HepG2 (cell line): ENCODE measurements around the gene PHKB. TPM values are rescaled to one million over a fixed set of nuclear protein-coding genes. Genes with fewer than 3 reads are reported as not detected.
A peak's percentile ranks its signal among the peaks of the same experiment; 100 is the strongest.

Experiments
- ATAC-seq: fragments of 200-7000 bp; cut with Tn5 transposase; 3 replicates; pipeline ENCODE4 v1.9.1; 2020; ENCODE audit warnings: mild to moderate bottlenecking, moderate library complexity
- BruUV-seq: library from RNA; stranded (reverse); fragments of 400-500 nt; replicated peaks from 2 replicates; lab custom pipeline; 2021; lab: Mats Ljungman, UMichigan
- CTCF ChIA-PET: fragments of 300-600 bp; formaldehyde crosslinking; extraction: SDS; loops from one replicate; lab custom pipeline; 2021; ENCODE audit warnings: low total read pairs, inconsistent platforms, low intra/inter-chr PET ratio; lab: Yijun Ruan, JAX
- POLR2A ChIA-PET: fragments of 350-600 bp; sonication (Branson Sonifier 250); formaldehyde crosslinking; loops from one replicate; lab custom pipeline; 2020; ENCODE audit warnings: antibody characterized with exemption, inconsistent platforms; lab: Yijun Ruan, JAX
- DNase-seq: peaks from one replicate; pipeline ENCODE4 v3.0.0-alpha.2; 2015; ENCODE audit warnings: low spot score
- FAIRE-seq: peaks from 3 replicates; lab custom pipeline; 2011; peaks lifted over from hg19 to GRCh38; lab: Jason Lieb, UNC
- H2AFZ ChIP-seq: one replicate; pipeline ENCODE4 v1.6.1; 2011; ENCODE audit warnings: low read length, inconsistent platforms
- H3K27ac ChIP-seq: fragments of 300-600 bp; 3 replicates; pipeline ENCODE4 v1.8.0; 2011; ENCODE audit warnings: mixed run types, mild to moderate bottlenecking, mixed read lengths, low read length, inconsistent platforms; ENCODE audit not compliant: insufficient read depth; ENCODE audit errors: extremely low read length
- H3K27me3 ChIP-seq, 2 experiments: fragments of 200-600 bp in 1 of 2; 2 replicates in 1 of 2; 3 replicates in 1 of 2; pipeline versions ENCODE4 v1.6.0 to v1.8.0; 2011; ENCODE audit warnings: low read length in 2 of 2, mild to moderate bottlenecking in 2 of 2, moderate library complexity in 2 of 2, inconsistent platforms in 1 of 2; ENCODE audit not compliant: insufficient read depth in 2 of 2, control insufficient read depth in 1 of 2
- H3K36me3 ChIP-seq, 2 experiments: fragments of 200-600 bp in 1 of 2; replicated peaks in 1 of 2; 2 replicates in 1 of 2; 3 replicates in 1 of 2; pipeline versions ENCODE4 v1.5.1 to v1.8.0; 2011; ENCODE audit warnings: low read length in 2 of 2, inconsistent platforms in 1 of 2; ENCODE audit not compliant: insufficient read depth in 2 of 2, control insufficient read depth in 1 of 2
- H3K4me1 ChIP-seq: 2 replicates; pipeline ENCODE4 v1.5.1; 2012; ENCODE audit warnings: low read length, inconsistent platforms; ENCODE audit not compliant: insufficient read depth
- H3K4me2 ChIP-seq: 2 replicates; pipeline ENCODE4 v1.6.0; 2011; ENCODE audit warnings: low read depth, low read length, inconsistent platforms
- H3K4me3 ChIP-seq, 3 experiments: fragments of 200-600 bp in 1 of 3; sonication (generic), shearing (Covaris generic) in 1 of 3; replicated peaks in 1 of 3; 2 replicates each; pipeline ENCODE4 v1.5.1; 2011 to 2016; ENCODE audit warnings: low read length in 3 of 3, inconsistent platforms in 2 of 3, low read depth in 2 of 3, mild to moderate bottlenecking in 2 of 3, control low read depth in 1 of 3, mixed read lengths in 1 of 3; ENCODE audit not compliant: insufficient read depth in 1 of 3
- H3K79me2 ChIP-seq: one replicate; pipeline ENCODE4 v1.6.1; 2011; ENCODE audit warnings: low read length, inconsistent platforms; ENCODE audit not compliant: insufficient read depth
- H3K9ac ChIP-seq: 2 replicates; pipeline ENCODE4 v1.6.0; 2011; ENCODE audit warnings: mild to moderate bottlenecking, low read depth, low read length, inconsistent platforms; ENCODE audit not compliant: insufficient read depth
- H3K9me3 ChIP-seq: 2 replicates; pipeline ENCODE4 v1.5.1; 2012; ENCODE audit warnings: mild to moderate bottlenecking, low read length
- H4K20me1 ChIP-seq: 2 replicates; pipeline ENCODE4 v1.6.0; 2011; ENCODE audit warnings: inconsistent platforms, mild to moderate bottlenecking, low read length, moderate library complexity; ENCODE audit not compliant: insufficient read depth
- GTF2F1 ChIP-seq: fragments of 150-350 bp; IDR thresholded peaks from 2 replicates; pipeline ENCODE4 v1.6.1; 2014; ENCODE audit warnings: low read length
- HOXD1 ChIP-seq: sonication (generic); formaldehyde crosslinking; IDR thresholded peaks from 2 replicates; pipeline ENCODE4 v1.5.0; 2020; ENCODE audit warnings: missing genetic modification reagents
- JUN ChIP-seq: sonication (generic); formaldehyde crosslinking; IDR thresholded peaks from 2 replicates; pipeline ENCODE4 v1.4.0; 2020; ENCODE audit warnings: mild to moderate bottlenecking, missing genetic modification reagents
- MAFF ChIP-seq: IDR thresholded peaks from 2 replicates; pipeline ENCODE4 v1.6.1; 2011; ENCODE audit warnings: low read depth, low read length, improper control_type of control experiment
- MAFK ChIP-seq, 2 experiments: IDR thresholded peaks in 1 of 2; conservative IDR thresholded peaks in 1 of 2; 2 replicates each; pipeline ENCODE4 v1.6.1; 2011; ENCODE audit warnings: improper control_type of control experiment in 2 of 2, low read length in 2 of 2
- PPARG ChIP-seq: conservative IDR thresholded peaks from 2 replicates; pipeline ENCODE4 v1.6.1; 2016; ENCODE audit warnings: missing biosample characterization, missing genetic modification reagents
- PRPF4 ChIP-seq: fragments of 200-400 bp; formaldehyde crosslinking; IDR thresholded peaks from 2 replicates; pipeline ENCODE4 v1.6.1; 2016; ENCODE audit warnings: low read length, low read depth; ENCODE audit not compliant: poor library complexity, severe bottlenecking
- RXRA ChIP-seq: sonication (generic); formaldehyde crosslinking; IDR thresholded peaks from 2 replicates; pipeline ENCODE4 v1.5.1; 2020; ENCODE audit warnings: missing genetic modification reagents
- SMAD1 ChIP-seq: sonication (generic); formaldehyde crosslinking; IDR thresholded peaks from 2 replicates; pipeline ENCODE4 v1.4.0; 2020; ENCODE audit warnings: missing genetic modification reagents, low read depth, mild to moderate bottlenecking, borderline replicate concordance
- SMAD9 ChIP-seq: sonication (generic); formaldehyde crosslinking; IDR thresholded peaks from 2 replicates; pipeline ENCODE4 v1.5.1; 2020; ENCODE audit warnings: mild to moderate bottlenecking, missing genetic modification reagents
- SRY ChIP-seq: sonication (generic); formaldehyde crosslinking; IDR thresholded peaks from 2 replicates; pipeline ENCODE4 v1.8.0; 2022; ENCODE audit warnings: mild to moderate bottlenecking, missing genetic modification reagents
- ZFP41 ChIP-seq: sonication (generic); formaldehyde crosslinking; IDR thresholded peaks from 2 replicates; pipeline ENCODE4 v1.4.0; 2020; ENCODE audit warnings: mild to moderate bottlenecking, missing genetic modification reagents, borderline replicate concordance
- ZNF383 ChIP-seq: sonication (generic); formaldehyde crosslinking; IDR thresholded peaks from 2 replicates; pipeline ENCODE4 v1.4.0; 2020; ENCODE audit warnings: missing genetic modification reagents, mild to moderate bottlenecking, borderline replicate concordance
- ZNF841 ChIP-seq: sonication (generic); formaldehyde crosslinking; IDR thresholded peaks from 2 replicates; pipeline ENCODE4 v1.8.1; 2023; ENCODE audit warnings: missing genetic modification reagents, borderline replicate concordance
- WGBS: methylation state at CpG from one replicate; pipeline ENCODE4 v1.1.6; 2017; ENCODE audit warnings: low lambda C conversion rate; 5-methylcytosine and 5-hydroxymethylcytosine counted together
- in situ Hi-C: cut with HindIII; loops from 2 replicates; pipeline ENCODE4 v1.10.0; 2017; ENCODE audit warnings: low pct_unique_long_range_greater_than_20kb; ENCODE audit not compliant: extremely low pct_ligation_motif_present
- intact Hi-C: fragments of 100-400 bp; cut with micrococcal nuclease; formaldehyde crosslinking; loops from one replicate; pipeline ENCODE4 v1.10.0; 2022; ENCODE audit not compliant: unreplicated experiment
- polyA plus RNA-seq, 8 experiments: library from polyadenylated mRNA; depleted of rRNA in 3 of 8; stranded (reverse) in 7 of 8; unstranded in 1 of 8; fragments of >200 nt; fragmentation: Illumina TruSeq in 4 of 8; extraction: Trizol in 4 of 8; gene quantifications; 2 replicates each; pipeline versions ENCODE4 v1.2.1 to v1.2.3, GENCODE V29; 2011 to 2016; ENCODE audit warnings: low read depth in 4 of 8, missing spikeins in 1 of 8, mixed read lengths in 1 of 8; ENCODE audit not compliant: insufficient read depth in 1 of 8
- total RNA-seq, 5 experiments: library from RNA; depleted of rRNA; stranded (reverse); fragments of >200 nt; fragmentation: Illumina TruSeq; extraction: Trizol; gene quantifications; 2 replicates each; pipeline ENCODE4 v1.2.3, GENCODE V29; 2016; ENCODE audit warnings: low read depth in 1 of 5
- TF ChIP-seq, protein P1 (sequence below): sonication (generic); formaldehyde crosslinking; IDR thresholded peaks from 2 replicates; pipeline ENCODE4 v1.4.0; 2020; ENCODE audit warnings: low read depth, missing genetic modification reagents
- TF ChIP-seq, protein P2 (sequence below): sonication (generic); formaldehyde crosslinking; IDR thresholded peaks from 2 replicates; pipeline ENCODE4 v1.4.0; 2020; ENCODE audit warnings: missing genetic modification reagents

The PHKB gene
- total and polyA plus RNA-seq, 2 of the 13 experiments (the other 11 are each of a cell fraction or from before 2014, with no cell fraction given) = 66.0 to 80.8 TPM

DNA sequence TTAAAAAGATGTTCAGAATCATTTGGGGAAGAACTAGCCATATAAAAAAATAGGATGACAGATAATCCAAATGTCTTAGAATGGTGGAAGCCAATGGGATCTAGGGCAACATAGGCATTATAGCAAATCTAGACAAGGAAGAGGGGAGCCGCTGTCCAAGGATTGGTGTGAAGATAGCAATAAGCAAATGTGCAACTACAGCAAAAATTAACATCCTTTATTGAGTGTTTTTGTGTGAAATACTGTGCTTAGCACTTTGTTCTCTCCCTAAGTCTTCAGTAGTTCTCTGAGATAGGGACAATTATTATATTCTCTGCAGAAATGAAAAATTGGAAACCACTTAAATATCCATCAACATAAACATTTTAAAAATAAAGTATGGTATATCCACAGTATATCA lies 177.0 kb downstream of the PHKB start:
- FAIRE-seq (no peak), DNase-seq (no peak), ATAC-seq (no peak)
- Histone ChIP-seq H3K9me3 (0 out of 2 replicates have a peak, but pooled peaks cover 6% of the 10 kb centered on the region), H3K4me3 (no peak overlapping the region), H3K27ac (no peak overlapping the region), H3K27me3 (no peaks in the 10 kb centered on the region), H3K9ac (no peak overlapping the region), H3K79me2 (no peaks in the 10 kb centered on the region), H3K36me3 (peaks cover 5 to 26% of the 10 kb centered on the region in 2 experiments; a peak in 4 of 5 replicates), H3K4me1 (peaks cover 20% of the 10 kb centered on the region), H3K4me2 (no peak overlapping the region), H4K20me1 (no peaks in the 10 kb centered on the region), H2AFZ (no peak overlapping the region)
- intact Hi-C loops = no loop called here
- CTCF ChIA-PET = no interaction called here
- TF ChIP-seq JUN (CRISPR knock-in tag) (no peak), RXRA (CRISPR knock-in tag) (no peak), MAFF (peak; percentile 88), MAFK (conservative IDR thresholded peaks at IDR 0.05 in 1 of 2, IDR thresholded peaks at IDR 0.05 in 1 of 2; ENCODE audit: low read length in 2 of 2) (peak; percentile 86 to 93), SMAD9 (CRISPR knock-in tag) (no peak)
- 100% methylated on average over 1 of the region's 1 CpG for WGBS
- POLR2A ChIA-PET = no interaction called here
- no TSS peak for BruUV-seq
- in situ Hi-C loops = no loop called here

DNA sequence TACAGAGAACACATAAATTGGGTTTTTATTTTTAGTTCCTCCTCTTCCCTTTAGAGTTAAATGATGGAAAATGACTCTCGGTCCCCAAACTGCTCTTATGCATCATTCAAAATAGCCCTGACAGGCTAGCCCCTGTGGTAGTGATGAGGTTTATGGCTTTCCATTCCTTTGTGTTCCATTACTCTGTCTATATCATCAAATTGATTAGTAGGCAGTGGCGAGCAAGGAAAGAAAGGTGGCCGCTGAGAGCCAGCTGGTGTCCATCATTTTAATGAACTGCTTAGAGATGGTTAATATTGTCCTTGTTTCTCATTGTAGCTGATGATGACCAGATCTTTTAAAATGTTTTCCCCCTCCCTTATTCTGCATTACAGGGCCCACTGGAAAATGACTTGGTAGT lies 179.5 kb downstream of the PHKB start:
- no peak overlapping the region for H3K4me2 ChIP-seq
- no TSS peak for BruUV-seq

More for the DNA sequence above, 179.5 kb downstream of the PHKB start:
- intact Hi-C loops = no loop called here
- Histone ChIP-seq H2AFZ (no peak overlapping the region), H3K4me1 (no peaks in the 10 kb centered on the region), H3K79me2 (no peaks in the 10 kb centered on the region), H3K27ac (no peak overlapping the region), H3K36me3 (peaks cover 8 to 21% of the 10 kb centered on the region in 2 experiments; a peak in 4 of 5 replicates), H3K9ac (no peak overlapping the region), H3K27me3 (no peaks in the 10 kb centered on the region), H3K4me3 (no peak overlapping the region), H4K20me1 (no peaks in the 10 kb centered on the region), H3K9me3 (no peaks in the 10 kb centered on the region)
- over 99% methylated on average over 3 of the region's 3 CpGs for WGBS
- POLR2A ChIA-PET = no interaction called here
- DNase-seq (no peak), FAIRE-seq (no peak), ATAC-seq (no peak)
- in situ Hi-C loops = no loop called here
- CTCF ChIA-PET = no interaction called here
- TF ChIP-seq PPARG (CRISPR knock-in tag) = no peak
- no peak for TF ChIP-seq GTF2F1
- TF ChIP-seq HOXD1 (CRISPR knock-in tag) = no peak
- TF ChIP-seq ZNF383 (CRISPR knock-in tag) = no peak
- no peak for TF ChIP-seq PRPF4
- TF ChIP-seq, protein P1, sequence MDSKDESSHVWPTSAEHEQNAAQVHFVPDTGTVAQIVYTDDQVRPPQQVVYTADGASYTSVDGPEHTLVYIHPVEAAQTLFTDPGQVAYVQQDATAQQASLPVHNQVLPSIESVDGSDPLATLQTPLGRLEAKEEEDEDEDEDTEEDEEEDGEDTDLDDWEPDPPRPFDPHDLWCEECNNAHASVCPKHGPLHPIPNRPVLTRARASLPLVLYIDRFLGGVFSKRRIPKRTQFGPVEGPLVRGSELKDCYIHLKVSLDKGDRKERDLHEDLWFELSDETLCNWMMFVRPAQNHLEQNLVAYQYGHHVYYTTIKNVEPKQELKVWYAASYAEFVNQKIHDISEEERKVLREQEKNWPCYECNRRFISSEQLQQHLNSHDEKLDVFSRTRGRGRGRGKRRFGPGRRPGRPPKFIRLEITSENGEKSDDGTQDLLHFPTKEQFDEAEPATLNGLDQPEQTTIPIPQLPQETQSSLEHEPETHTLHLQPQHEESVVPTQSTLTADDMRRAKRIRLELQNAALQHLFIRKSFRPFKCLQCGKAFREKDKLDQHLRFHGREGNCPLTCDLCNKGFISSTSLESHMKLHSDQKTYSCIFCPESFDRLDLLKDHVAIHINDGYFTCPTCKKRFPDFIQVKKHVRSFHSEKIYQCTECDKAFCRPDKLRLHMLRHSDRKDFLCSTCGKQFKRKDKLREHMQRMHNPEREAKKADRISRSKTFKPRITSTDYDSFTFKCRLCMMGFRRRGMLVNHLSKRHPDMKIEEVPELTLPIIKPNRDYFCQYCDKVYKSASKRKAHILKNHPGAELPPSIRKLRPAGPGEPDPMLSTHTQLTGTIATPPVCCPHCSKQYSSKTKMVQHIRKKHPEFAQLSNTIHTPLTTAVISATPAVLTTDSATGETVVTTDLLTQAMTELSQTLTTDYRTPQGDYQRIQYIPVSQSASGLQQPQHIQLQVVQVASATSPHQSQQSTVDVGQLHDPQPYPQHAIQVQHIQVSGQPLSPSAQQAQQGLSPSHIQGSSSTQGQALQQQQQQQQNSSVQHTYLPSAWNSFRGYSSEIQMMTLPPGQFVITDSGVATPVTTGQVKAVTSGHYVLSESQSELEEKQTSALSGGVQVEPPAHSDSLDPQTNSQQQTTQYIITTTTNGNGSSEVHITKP (CRISPR knock-in tag) = no peak
- no peak for TF ChIP-seq ZFP41 (CRISPR knock-in tag)
- TF ChIP-seq, protein P2, sequence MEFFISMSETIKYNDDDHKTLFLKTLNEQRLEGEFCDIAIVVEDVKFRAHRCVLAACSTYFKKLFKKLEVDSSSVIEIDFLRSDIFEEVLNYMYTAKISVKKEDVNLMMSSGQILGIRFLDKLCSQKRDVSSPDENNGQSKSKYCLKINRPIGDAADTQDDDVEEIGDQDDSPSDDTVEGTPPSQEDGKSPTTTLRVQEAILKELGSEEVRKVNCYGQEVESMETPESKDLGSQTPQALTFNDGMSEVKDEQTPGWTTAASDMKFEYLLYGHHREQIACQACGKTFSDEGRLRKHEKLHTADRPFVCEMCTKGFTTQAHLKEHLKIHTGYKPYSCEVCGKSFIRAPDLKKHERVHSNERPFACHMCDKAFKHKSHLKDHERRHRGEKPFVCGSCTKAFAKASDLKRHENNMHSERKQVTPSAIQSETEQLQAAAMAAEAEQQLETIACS (CRISPR knock-in tag) = no peak
- no peak for TF ChIP-seq SMAD1 (CRISPR knock-in tag)
- no peak for TF ChIP-seq ZNF841 (CRISPR knock-in tag)
- no peak for TF ChIP-seq SRY (CRISPR knock-in tag)
